Gastroesophageal sphincter (tissue), 4 donors: ENCODE results near the gene KCNIP3. TPM values are rescaled to one million over a fixed set of nuclear protein-coding genes. Genes with fewer than 3 reads are reported as not detected.

Source experiments
- ATAC-seq: fragments of 150-250 bp; one replicate; pipeline ENCODE4 v1.9.1; 2016; ENCODE audit warnings: mild to moderate bottlenecking, moderate library complexity
- H3K27ac ChIP-seq, 4 donors: fragments of 200-600 bp; sonication (generic) in 3 of 4; 1 replicate in 3 of 4; 2 replicates in 1 of 4; pipeline ENCODE4 v1.5.1; 2016 to 2019
- H3K27me3 ChIP-seq: fragments of 200-600 bp; sonication (generic); one replicate; pipeline ENCODE4 v1.5.1; 2019
- H3K36me3 ChIP-seq, 2 donors: fragments of 200-600 bp; sonication (generic); one replicate each; pipeline ENCODE4 v1.5.1; 2019; ENCODE audit warnings: control low read depth in 1 of 2
- H3K4me1 ChIP-seq, 3 donors: fragments of 200-600 bp; sonication (generic); 1 replicate in 2 of 3; 2 replicates in 1 of 3; pipeline ENCODE4 v1.5.1; 2016 to 2019; ENCODE audit warnings: control low read depth in 2 of 3
- H3K4me3 ChIP-seq, 2 donors: fragments of 200-600 bp; sonication (generic); one replicate each; pipeline ENCODE4 v1.5.1; 2019; ENCODE audit warnings: mild to moderate bottlenecking in 1 of 2, moderate library complexity in 1 of 2
- H3K9me3 ChIP-seq, 3 donors: fragments of 200-600 bp; sonication (generic); one replicate each; pipeline ENCODE4 v1.5.1; 2017 to 2019; ENCODE audit warnings: control low read depth in 2 of 3
- EP300 ChIP-seq: sonication (generic); formaldehyde crosslinking; IDR thresholded peaks from one replicate; pipeline ENCODE4 v1.6.1; 2017; ENCODE audit warnings: antibody characterized with exemption, mild to moderate bottlenecking
- POLR2A ChIP-seq, 2 donors: fragments of 450-650 bp; IDR thresholded peaks; one replicate each; pipeline ENCODE4 v1.6.1; 2017; ENCODE audit warnings: antibody characterized with exemption in 2 of 2, mild to moderate bottlenecking in 2 of 2, moderate library complexity in 1 of 2
- POLR2AphosphoS5 ChIP-seq: sonication (generic); formaldehyde crosslinking; IDR thresholded peaks from one replicate; pipeline ENCODE4 v1.6.1; 2017; ENCODE audit warnings: antibody characterized with exemption
- WGBS, 2 donors: methylation state at CpG; one replicate each; pipeline ENCODE4 v1.1.5; 2018; ENCODE audit warnings: low coverage in 1 of 2; 5-methylcytosine and 5-hydroxymethylcytosine counted together
- total RNA-seq, 4 donors: library from RNA; depleted of rRNA; stranded (reverse); fragments of >200 nt; gene quantifications; one replicate each; pipeline ENCODE4 v1.1.0, GENCODE V29; 2016
- TF ChIP-seq, protein P1 (sequence below), 4 experiments: fragments of 200-600 bp in 2 of 4; fragments of 450-650 bp in 2 of 4; sonication (generic) in 1 of 4; IDR thresholded peaks; one replicate each; pipeline ENCODE4 v1.5.1; 2017 to 2019; ENCODE audit warnings: antibody characterized with exemption in 4 of 4, mild to moderate bottlenecking in 2 of 4, moderate library complexity in 2 of 4

KCNIP3 gene
- total RNA-seq, 4 donors from 2014 or later, result 14.4 to 41.4 (median 20.0) TPM

GRCh38 chr2:95372216-95372829 is 75.2 kb downstream of the KCNIP3 start:
- peaks cover 0 to 28% of the 10 kb centered on the region in 2 donors for H3K36me3 ChIP-seq
- H3K4me1 ChIP-seq, result no peaks in the 10 kb centered on the region
- no peak overlapping the region for H3K27ac ChIP-seq
- H3K4me3 ChIP-seq, result no peak overlapping the region
- TF ChIP-seq POLR2A (IDR thresholded peaks at IDR 0.05) (no peak), EP300 (no peak), POLR2AphosphoS5 (no peak)
- TF ChIP-seq, protein P1, sequence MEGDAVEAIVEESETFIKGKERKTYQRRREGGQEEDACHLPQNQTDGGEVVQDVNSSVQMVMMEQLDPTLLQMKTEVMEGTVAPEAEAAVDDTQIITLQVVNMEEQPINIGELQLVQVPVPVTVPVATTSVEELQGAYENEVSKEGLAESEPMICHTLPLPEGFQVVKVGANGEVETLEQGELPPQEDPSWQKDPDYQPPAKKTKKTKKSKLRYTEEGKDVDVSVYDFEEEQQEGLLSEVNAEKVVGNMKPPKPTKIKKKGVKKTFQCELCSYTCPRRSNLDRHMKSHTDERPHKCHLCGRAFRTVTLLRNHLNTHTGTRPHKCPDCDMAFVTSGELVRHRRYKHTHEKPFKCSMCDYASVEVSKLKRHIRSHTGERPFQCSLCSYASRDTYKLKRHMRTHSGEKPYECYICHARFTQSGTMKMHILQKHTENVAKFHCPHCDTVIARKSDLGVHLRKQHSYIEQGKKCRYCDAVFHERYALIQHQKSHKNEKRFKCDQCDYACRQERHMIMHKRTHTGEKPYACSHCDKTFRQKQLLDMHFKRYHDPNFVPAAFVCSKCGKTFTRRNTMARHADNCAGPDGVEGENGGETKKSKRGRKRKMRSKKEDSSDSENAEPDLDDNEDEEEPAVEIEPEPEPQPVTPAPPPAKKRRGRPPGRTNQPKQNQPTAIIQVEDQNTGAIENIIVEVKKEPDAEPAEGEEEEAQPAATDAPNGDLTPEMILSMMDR (IDR thresholded peaks at IDR 0.05), result no peak
- no peak for ATAC-seq
- H3K27me3 ChIP-seq, result no peaks in the 10 kb centered on the region
- H3K9me3 ChIP-seq, result no peaks in the 10 kb centered on the region
- 87 to 91% methylated on average over 6 to 8 of the region's 8 CpGs for WGBS, 2 donors

DNA sequence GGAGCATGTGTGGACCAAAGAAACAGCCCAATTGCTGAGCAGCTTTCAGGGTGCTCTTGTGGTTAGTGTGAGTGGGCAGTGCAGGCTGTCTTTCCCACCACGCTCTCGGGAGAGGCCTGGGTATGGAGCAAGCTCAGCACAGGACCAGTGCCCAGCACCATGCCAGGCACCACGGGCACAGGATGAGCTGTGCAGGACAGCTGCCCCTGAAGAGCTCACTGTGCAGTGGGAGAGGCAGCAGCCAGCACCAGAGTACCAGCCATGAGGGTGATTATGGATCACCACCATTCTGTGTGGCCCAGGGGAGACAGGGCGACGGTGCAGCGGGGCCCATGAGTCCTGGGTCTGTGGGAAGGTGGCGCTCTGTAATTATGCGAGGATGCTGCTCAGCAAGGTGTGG is 75.7 kb downstream of the KCNIP3 start:
- TF ChIP-seq POLR2AphosphoS5 (no peak), EP300 (no peak), POLR2A (IDR thresholded peaks at IDR 0.05) (no peak)
- TF ChIP-seq, protein P1 (IDR thresholded peaks at IDR 0.05), result no peak
- Histone ChIP-seq H3K4me1 (no peaks in the 10 kb centered on the region), H3K27me3 (no peaks in the 10 kb centered on the region), H3K4me3 (no peak overlapping the region), H3K9me3 (no peaks in the 10 kb centered on the region), H3K36me3 (peaks cover 0 to 33% of the 10 kb centered on the region in 2 donors), H3K27ac (no peak overlapping the region)
- WGBS, 2 donors, result 83 to 97% methylated on average over 1 to 3 of the region's 8 CpGs
- no peak for ATAC-seq

DNA sequence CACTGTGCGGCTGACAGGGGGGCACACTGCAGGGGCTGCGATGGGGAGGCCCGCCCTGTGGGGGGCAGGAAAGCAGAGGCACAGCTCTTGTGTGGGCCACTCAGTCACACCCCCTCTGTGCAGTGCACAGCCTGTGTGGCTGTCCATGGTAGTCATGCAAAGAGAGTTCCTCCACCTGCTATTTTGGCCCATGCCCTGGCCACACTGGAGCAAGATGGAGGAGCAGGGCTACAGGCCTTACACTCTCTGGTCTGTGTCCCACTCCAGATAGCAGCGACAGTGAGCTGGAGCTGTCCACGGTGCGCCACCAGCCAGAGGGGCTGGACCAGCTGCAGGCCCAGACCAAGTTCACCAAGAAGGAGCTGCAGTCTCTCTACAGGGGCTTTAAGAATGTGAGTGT is 76.9 kb downstream of the KCNIP3 start:
- no peaks in the 10 kb centered on the region for H3K27me3 ChIP-seq
- H3K4me1 ChIP-seq, result no peaks in the 10 kb centered on the region
- no peaks in the 10 kb centered on the region for H3K9me3 ChIP-seq
- TF ChIP-seq, protein P1 (IDR thresholded peaks at IDR 0.05), result no peak
- TF ChIP-seq EP300, result no peak
- no peak for TF ChIP-seq POLR2AphosphoS5
- TF ChIP-seq POLR2A (IDR thresholded peaks at IDR 0.05), result no peak
- ATAC-seq, result no peak
- H3K36me3 ChIP-seq, result peaks cover 0 to 44% of the 10 kb centered on the region in 2 donors
- H3K27ac ChIP-seq, result no peak overlapping the region
- WGBS, 2 donors, result no CpG with 5 or more reads among the region's 6 CpGs
- H3K4me3 ChIP-seq, result no peak overlapping the region

- Histone ChIP-seq H3K4me1 (no peaks in the 10 kb centered on the region), H3K36me3 (peaks cover 0 to 47% of the 10 kb centered on the region in 2 donors), H3K27me3 (no peaks in the 10 kb centered on the region), H3K4me3 (no peak overlapping the region), H3K9me3 (no peaks in the 10 kb centered on the region), H3K27ac (no peak overlapping the region)
- TF ChIP-seq, protein P1 (IDR thresholded peaks at IDR 0.05), result no peak
- TF ChIP-seq POLR2A (IDR thresholded peaks at IDR 0.05), result no peak
- TF ChIP-seq EP300, result no peak
- no peak for TF ChIP-seq POLR2AphosphoS5
- 90 to 93% methylated on average over 2 to 5 of the region's 11 CpGs for WGBS, 2 donors
- no peak for ATAC-seq
These were observed 77.3 kb downstream of the KCNIP3 start for GRCh38 chr2:95374451-95374920.

- H3K27ac ChIP-seq, result no peak overlapping the region
- no peaks in the 10 kb centered on the region for H3K27me3 ChIP-seq
- TF ChIP-seq POLR2A (IDR thresholded peaks at IDR 0.05), result no peak
- no peak for TF ChIP-seq POLR2AphosphoS5
- no peak for TF ChIP-seq EP300
- TF ChIP-seq, protein P1 (IDR thresholded peaks at IDR 0.05), result no peak
- no peak overlapping the region for H3K4me3 ChIP-seq
- H3K36me3 ChIP-seq, result peaks cover 0 to 47% of the 10 kb centered on the region in 2 donors
- no peaks in the 10 kb centered on the region for H3K4me1 ChIP-seq
- no peak for ATAC-seq
- H3K9me3 ChIP-seq, result no peaks in the 10 kb centered on the region
- WGBS, 2 donors, result no CpG with 5 or more reads among the region's 15 CpGs
These were observed 77.8 kb downstream of the KCNIP3 start for GRCh38 chr2:95374921-95375471.
